AG08395 (cell line): ENCODE data around the gene ALDH3B1.
A peak's percentile ranks its signal among the peaks of the same experiment; 100 is the strongest.
"Not testable (repeated sequence)": the region's sequence is repeated elsewhere in the genome, so short reads cannot be mapped to it uniquely, and the experiment has no call there.

Experiments
- DNase-seq: peaks from one replicate; pipeline ENCODE4 v3.0.0; 2012; ENCODE audit warnings: mixed read lengths, low spot score

The ALDH3B1 gene

GRCh38 chr11:68010090-68011041 lies at the start of gene ALDH3B1:
Gene ALDH3B1 (plus strand): TSS chr11:68010327. CDS start chr11:68015298, 4,971 bp downstream.
- DNase-seq = peak; percentile 91

GRCh38 chr11:67963217-67963616 lies 46.9 kb upstream of the ALDH3B1 start:
- not testable (repeated sequence) for DNase-seq

- DNase-seq = not testable (repeated sequence)
These were observed 46.2 kb upstream of the ALDH3B1 start for GRCh38 chr11:67963879-67964278.

GRCh38 chr11:67964746-67965145 lies 45.4 kb upstream of the ALDH3B1 start:
- DNase-seq = not testable (repeated sequence)

- not testable (repeated sequence) for DNase-seq
These were observed 44.2 kb upstream of the ALDH3B1 start for GRCh38 chr11:67965830-67966348.

- not testable (repeated sequence) for DNase-seq
These were observed 35.4 kb upstream of the ALDH3B1 start for GRCh38 chr11:67974746-67975145.

- DNase-seq = not testable (repeated sequence)
These were observed 31.2 kb upstream of the ALDH3B1 start for GRCh38 chr11:67978766-67979418.

- not testable (repeated sequence) for DNase-seq
These were observed 28.9 kb upstream of the ALDH3B1 start for GRCh38 chr11:67981226-67981625.

- not testable (repeated sequence) for DNase-seq
These were observed 27.8 kb upstream of the ALDH3B1 start for GRCh38 chr11:67982255-67982857.

GRCh38 chr11:67983951-67984350 lies 26.2 kb upstream of the ALDH3B1 start:
- DNase-seq = no peak

- not testable (repeated sequence) for DNase-seq
These were observed 24.8 kb upstream of the ALDH3B1 start for GRCh38 chr11:67985302-67985701.

- not testable (repeated sequence) for DNase-seq
These were observed 19.4 kb upstream of the ALDH3B1 start for GRCh38 chr11:67990546-67991346.

GRCh38 chr11:67991347-67992121 lies 18.6 kb upstream of the ALDH3B1 start:
- DNase-seq = not testable (repeated sequence)

- DNase-seq = not testable (repeated sequence)
These were observed 16.3 kb upstream of the ALDH3B1 start for GRCh38 chr11:67993821-67994220.

GRCh38 chr11:67994387-67994786 lies 15.7 kb upstream of the ALDH3B1 start:
- not testable (repeated sequence) for DNase-seq

GRCh38 chr11:67995129-67995528 lies 15.0 kb upstream of the ALDH3B1 start:
- DNase-seq = not testable (repeated sequence)

- not testable (repeated sequence) for DNase-seq
These were observed 14.5 kb upstream of the ALDH3B1 start for GRCh38 chr11:67995579-67995978.

GRCh38 chr11:67996051-67996450 lies 14.1 kb upstream of the ALDH3B1 start:
- DNase-seq = no peak

- DNase-seq = no peak
These were observed 13.3 kb upstream of the ALDH3B1 start for GRCh38 chr11:67996622-67997474.
